Measurements from ENCODE around the gene ACSF2.

- TF ChIP-seq CTCF (IDR thresholded peaks at IDR 0.05) (no peak), EP300 (IDR thresholded peaks at IDR 0.05) (no peak)
Observed at GRCh38 chr17:50523208-50523607, 97.2 kb downstream of the ACSF2 start.

Data from tibial nerve (tissue), 4 donors.